Measurements from ENCODE around the gene GALNT2.
A peak's percentile ranks its signal among the peaks of the same experiment; 100 is the strongest.

Gene GALNT2

DNA sequence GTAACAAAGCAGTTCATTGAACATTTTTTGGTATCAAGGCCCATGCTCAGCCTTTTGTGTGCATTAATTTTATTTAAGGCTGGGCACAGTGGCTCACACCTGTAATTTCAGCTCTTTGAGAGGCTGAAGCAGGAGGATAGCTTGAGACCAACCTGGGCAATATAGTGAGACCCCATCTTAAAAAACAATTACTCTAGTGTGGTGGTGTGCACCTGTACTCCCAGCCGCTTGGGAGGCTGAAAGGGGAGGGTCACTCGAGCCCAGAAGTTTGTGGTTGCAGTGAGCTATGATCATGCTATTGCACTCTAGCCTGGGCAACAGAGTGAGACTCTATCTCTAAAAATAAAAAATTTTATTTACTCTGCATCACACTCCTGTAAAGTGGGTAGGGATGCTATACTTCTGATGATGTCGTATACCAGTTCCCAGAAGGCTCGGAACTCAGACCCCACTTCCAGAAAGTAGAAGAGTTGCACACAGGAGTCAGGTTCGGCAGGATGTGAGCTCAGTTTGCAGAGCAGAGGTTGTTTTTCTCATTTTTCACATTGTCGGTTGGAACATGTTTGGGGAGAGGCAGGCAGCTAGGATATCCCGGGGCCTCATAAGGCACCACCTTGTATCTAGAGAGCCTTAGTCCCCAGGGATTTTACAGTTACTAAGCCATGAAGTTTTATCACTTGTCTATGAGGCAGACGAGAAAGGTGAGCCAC is 144.6 kb downstream of the GALNT2 start:
- Histone ChIP-seq H3K27ac (no peak overlapping the region), H3K27me3 (replicated peaks) (no peaks in the 10 kb centered on the region), H3K36me3 (replicated peaks) (no peaks in the 10 kb centered on the region), H3K4me3 (ENCODE audit: low read depth, low read length) (no peak overlapping the region)
- in situ Hi-C loops (cut with HindIII; ENCODE audit: low pct_ligation_motif_present, low sequenced_read_pairs), result no loop called here
- DNase-seq, result no peak
- TF ChIP-seq, protein P1, sequence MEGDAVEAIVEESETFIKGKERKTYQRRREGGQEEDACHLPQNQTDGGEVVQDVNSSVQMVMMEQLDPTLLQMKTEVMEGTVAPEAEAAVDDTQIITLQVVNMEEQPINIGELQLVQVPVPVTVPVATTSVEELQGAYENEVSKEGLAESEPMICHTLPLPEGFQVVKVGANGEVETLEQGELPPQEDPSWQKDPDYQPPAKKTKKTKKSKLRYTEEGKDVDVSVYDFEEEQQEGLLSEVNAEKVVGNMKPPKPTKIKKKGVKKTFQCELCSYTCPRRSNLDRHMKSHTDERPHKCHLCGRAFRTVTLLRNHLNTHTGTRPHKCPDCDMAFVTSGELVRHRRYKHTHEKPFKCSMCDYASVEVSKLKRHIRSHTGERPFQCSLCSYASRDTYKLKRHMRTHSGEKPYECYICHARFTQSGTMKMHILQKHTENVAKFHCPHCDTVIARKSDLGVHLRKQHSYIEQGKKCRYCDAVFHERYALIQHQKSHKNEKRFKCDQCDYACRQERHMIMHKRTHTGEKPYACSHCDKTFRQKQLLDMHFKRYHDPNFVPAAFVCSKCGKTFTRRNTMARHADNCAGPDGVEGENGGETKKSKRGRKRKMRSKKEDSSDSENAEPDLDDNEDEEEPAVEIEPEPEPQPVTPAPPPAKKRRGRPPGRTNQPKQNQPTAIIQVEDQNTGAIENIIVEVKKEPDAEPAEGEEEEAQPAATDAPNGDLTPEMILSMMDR (IDR thresholded peaks at IDR 0.05; ENCODE audit: low read depth, low read length, missing control alignments), result no peak

DNA sequence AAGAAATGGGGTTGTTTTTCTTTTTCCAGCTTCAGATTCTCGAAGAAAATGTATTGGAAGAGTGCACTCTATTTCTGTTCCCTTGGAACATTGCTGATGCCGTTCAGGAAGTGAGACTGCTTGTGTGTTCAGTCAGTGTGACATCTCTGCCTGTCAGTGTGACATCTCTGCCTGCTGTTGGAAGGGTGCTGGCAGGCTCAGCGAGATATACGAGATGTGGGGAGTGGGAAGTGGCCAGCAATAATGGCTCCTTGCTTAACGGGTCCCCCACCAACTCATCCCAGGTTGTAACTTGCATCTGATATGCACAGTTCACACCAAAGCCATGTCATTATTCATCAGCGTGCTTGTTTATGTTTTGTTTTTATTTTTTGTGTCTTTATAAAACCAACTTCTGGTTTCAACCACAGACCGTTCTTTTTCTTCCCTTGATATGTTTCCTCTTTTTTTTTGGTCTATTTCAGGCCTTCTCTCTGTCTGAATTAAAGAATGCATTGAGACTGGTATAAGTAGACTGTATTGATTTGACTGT is 145.4 kb downstream of the GALNT2 start:
- Histone ChIP-seq H3K27me3 (replicated peaks) (no peaks in the 10 kb centered on the region), H3K4me3 (ENCODE audit: low read depth, low read length) (no peak overlapping the region), H3K36me3 (replicated peaks) (no peaks in the 10 kb centered on the region), H3K27ac (no peak overlapping the region)
- DNase-seq, result no peak
- in situ Hi-C loops (cut with HindIII; ENCODE audit: low pct_ligation_motif_present, low sequenced_read_pairs), result no loop called here
- TF ChIP-seq, protein P1 (IDR thresholded peaks at IDR 0.05; ENCODE audit: low read depth, low read length, missing control alignments), result no peak

DNA sequence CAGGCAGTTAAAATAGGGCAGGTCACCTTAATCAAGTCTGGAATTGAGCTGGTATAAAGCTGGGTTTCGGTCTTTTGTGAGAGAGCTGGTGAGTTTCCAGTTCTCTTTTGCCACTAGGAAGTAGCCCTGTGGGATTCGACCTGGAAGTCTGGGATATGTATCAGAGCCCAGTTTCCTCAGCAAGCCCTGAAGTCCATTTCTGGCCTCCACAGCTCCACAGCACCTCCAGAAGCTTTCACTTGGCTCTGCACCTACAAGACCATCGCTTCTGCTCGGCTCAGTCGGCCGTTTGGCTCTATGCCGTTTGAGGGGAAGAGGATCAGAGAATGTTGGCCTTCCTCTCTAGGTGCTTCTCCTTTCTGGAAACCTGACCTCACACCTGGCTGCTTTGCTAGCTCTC is 148.0 kb downstream of the GALNT2 start:
- Histone ChIP-seq H3K27me3 (replicated peaks) (no peaks in the 10 kb centered on the region), H3K36me3 (replicated peaks) (no peaks in the 10 kb centered on the region), H3K27ac (no peak overlapping the region), H3K4me3 (ENCODE audit: low read depth, low read length) (no peak overlapping the region)
- peak; percentile 56 for DNase-seq
- TF ChIP-seq, protein P1 (IDR thresholded peaks at IDR 0.05; ENCODE audit: low read depth, low read length, missing control alignments), result peak; percentile 73
- in situ Hi-C loops (cut with HindIII; ENCODE audit: low pct_ligation_motif_present, low sequenced_read_pairs), result no loop called here

DNA sequence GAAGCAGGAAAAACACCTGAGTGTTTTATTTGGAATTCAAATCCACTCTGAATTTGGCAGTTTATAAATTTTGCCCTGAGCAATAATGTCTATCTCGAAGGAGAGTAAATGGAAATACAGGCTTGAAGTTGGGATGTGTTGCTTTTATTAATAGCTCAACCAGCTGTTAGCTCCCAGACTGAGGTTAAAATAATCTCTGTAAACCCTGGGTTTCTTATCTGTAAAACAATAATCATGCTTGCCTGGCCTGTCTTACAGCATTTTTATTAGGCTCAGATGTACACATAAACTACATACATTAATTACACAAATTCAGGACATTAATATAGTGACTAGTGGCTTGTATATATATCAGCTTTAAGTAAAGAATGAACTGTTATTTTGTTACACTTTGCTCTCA is 148.5 kb downstream of the GALNT2 start:
- DNase-seq, result no peak
- TF ChIP-seq, protein P1 (IDR thresholded peaks at IDR 0.05; ENCODE audit: low read depth, low read length, missing control alignments), result no peak
- no peak overlapping the region for H3K4me3 ChIP-seq (ENCODE audit: low read depth, low read length)
- in situ Hi-C loops (cut with HindIII; ENCODE audit: low pct_ligation_motif_present, low sequenced_read_pairs), result no loop called here
- H3K27me3 ChIP-seq (replicated peaks), result no peaks in the 10 kb centered on the region
- H3K27ac ChIP-seq, result no peak overlapping the region
- H3K36me3 ChIP-seq (replicated peaks), result no peaks in the 10 kb centered on the region

DNA sequence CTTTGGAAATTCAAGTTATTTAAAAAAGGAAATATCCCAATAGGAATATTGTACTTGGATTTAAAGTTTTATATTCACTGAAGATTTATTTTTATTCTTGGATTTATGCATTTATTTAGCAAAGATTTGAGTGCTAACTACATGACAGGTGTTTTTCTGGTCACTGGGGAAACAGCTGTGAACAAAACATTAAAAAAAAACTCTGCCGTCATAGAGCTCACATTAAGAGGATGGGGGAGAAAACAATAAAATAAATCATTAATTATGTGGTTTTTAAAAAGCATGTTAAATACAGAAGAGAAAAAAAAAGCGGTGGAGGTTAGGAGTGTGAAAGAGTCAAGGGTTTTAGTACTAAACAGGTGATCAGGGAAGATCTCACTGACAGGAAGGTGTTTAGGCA is 149.9 kb downstream of the GALNT2 start:
- H3K27me3 ChIP-seq (replicated peaks), result no peaks in the 10 kb centered on the region
- no peaks in the 10 kb centered on the region for H3K36me3 ChIP-seq (replicated peaks)
- TF ChIP-seq, protein P1 (IDR thresholded peaks at IDR 0.05; ENCODE audit: low read depth, low read length, missing control alignments), result no peak
- in situ Hi-C loops (cut with HindIII; ENCODE audit: low pct_ligation_motif_present, low sequenced_read_pairs), result no loop called here
- no peak overlapping the region for H3K4me3 ChIP-seq (ENCODE audit: low read depth, low read length)
- no peak overlapping the region for H3K27ac ChIP-seq
- DNase-seq, result no peak

DNA sequence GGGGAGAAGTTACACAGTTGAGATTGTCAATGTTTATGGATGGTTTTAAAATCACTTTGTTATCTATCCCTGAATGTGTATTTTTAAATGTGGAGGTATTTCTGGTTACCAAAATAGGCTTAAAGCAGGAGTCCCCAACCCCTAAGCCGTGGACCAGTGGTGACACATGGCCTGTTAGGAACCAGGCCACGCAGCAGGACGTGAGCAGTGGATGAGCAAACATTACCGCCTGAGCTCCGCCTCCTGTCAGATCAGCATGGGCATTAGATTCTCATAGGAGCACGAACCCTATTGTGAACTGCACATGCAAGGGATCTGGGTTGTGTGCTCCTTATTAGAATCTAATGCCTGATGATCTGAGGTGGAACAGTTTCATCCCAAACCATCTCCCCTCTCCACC is 151.6 kb downstream of the GALNT2 start:
- in situ Hi-C loops (cut with HindIII; ENCODE audit: low pct_ligation_motif_present, low sequenced_read_pairs), result no loop called here
- Histone ChIP-seq H3K27me3 (replicated peaks) (no peaks in the 10 kb centered on the region), H3K4me3 (ENCODE audit: low read depth, low read length) (no peak overlapping the region), H3K27ac (no peak overlapping the region), H3K36me3 (replicated peaks) (no peaks in the 10 kb centered on the region)
- DNase-seq, result no peak
- TF ChIP-seq, protein P1 (IDR thresholded peaks at IDR 0.05; ENCODE audit: low read depth, low read length, missing control alignments), result no peak
